HTR-8/SVneo (cell line): Measurements from ENCODE around the gene DTX1.

ENCODE experiments used
- DNase-seq: peaks from one replicate; pipeline ENCODE4 v3.0.0; 2011; ENCODE audit warnings: low spot score, mixed read lengths; ENCODE audit not compliant: insufficient read length
- FAIRE-seq: peaks from 2 replicates; lab custom pipeline; 2011; peaks lifted over from hg19 to GRCh38; lab: Jason Lieb, UNC

DTX1 gene

DNA sequence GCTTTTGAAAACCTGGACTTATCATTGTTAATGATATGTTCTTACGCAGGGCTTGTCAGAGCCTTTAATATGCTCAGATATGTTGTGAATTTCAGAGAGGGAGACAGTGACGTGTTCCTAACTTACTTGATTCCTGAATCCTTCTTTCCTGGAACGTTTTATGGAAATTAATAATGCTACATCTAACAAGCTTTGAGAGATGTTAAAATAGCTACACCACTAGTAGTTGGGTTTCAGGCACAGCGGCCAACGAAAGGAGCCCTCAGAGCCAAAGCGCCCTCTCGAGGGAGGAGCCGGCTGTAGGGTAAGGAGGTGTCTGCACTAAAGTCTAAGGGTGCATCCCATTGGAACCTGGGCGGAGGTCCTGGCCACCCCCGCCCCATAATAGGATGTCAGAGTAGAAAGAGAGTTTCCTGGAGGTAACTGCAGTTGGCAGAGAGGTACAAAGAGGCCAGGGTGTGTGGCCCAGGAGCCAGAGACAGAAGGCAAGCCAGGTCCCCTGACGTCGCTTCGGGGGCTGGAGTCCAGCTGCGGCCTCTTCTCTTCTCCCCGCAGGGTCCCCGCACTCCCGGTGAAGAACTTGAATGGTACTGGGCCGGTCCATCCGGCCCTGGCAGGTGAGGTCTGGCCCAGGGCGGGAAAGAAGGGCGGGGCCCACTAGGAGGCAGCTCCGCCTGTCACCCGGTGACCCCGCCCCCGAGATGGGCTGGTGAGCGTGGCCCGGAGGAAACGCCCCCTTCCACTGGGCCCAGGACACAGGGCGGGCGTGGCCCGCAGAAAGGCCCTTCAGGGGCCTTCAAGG lies 36.3 kb downstream of the DTX1 start:
- DNase-seq: no peak
- no peak for FAIRE-seq

DNA sequence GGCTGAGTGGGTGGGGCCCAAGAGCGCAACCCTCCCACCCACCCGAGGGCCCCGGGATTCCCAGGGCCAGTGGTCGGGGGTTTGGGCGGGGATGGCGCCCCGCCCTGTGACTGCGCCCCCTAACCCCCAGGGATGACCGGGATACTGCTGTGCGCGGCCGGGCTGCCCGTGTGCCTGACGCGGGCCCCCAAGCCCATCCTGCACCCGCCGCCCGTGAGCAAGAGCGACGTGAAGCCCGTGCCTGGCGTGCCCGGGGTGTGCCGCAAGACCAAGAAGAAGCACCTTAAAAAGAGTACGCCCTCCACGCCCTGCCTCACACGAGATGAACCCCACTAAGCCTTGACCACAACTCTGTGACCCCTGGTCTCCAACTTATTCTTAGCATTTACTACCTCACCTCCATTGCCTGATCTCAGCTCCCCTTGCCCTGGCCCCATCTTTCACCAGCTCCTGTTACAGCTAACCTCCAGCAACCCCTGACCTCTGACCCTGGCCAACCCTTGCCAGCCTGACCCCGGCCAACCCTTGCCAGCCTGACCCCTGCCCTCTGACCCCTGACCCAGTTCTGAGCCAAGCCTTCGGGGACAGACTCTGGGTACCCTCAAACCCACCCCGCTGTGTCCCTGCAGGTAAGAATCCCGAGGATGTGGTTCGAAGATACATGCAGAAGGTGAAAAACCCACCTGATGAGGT lies 37.0 kb downstream of the DTX1 start:
- DNase-seq (no peak), FAIRE-seq (no peak)

DNA sequence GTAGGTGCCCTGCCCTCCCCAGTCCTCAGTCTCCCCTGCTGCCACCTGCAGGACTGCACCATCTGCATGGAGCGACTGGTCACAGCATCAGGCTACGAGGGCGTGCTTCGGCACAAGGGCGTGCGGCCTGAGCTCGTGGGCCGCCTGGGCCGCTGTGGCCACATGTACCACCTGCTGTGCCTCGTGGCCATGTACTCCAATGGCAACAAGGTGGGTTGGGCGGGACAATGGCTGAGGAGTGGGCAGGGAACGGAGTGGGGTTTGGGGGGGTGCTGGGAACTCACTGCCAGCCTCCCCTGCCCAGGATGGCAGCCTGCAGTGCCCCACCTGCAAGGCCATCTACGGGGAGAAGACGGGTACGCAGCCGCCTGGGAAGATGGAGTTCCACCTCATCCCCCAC lies 38.2 kb downstream of the DTX1 start:
- no peak for DNase-seq
- no peak for FAIRE-seq

DNA sequence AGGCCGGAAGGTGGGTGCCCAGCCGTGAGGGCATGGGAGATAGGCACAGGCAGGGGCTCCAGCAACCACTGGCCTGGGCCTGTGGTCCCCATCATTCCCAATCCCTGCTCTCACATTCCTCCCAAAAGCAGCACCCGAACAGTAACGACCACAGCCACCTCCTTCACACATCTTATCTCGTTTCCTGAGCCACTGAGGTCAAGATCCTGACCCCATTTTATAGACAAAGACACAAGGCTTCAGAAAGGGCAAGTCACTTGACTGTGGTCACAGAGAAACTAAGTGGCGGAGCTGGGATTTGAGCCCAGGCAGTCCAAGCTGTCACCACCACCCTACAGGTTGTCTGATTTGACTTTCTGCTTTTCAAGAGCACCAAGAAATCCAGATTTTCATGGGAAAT lies 38.9 kb downstream of the DTX1 start:
- DNase-seq: no peak
- no peak for FAIRE-seq

DNA sequence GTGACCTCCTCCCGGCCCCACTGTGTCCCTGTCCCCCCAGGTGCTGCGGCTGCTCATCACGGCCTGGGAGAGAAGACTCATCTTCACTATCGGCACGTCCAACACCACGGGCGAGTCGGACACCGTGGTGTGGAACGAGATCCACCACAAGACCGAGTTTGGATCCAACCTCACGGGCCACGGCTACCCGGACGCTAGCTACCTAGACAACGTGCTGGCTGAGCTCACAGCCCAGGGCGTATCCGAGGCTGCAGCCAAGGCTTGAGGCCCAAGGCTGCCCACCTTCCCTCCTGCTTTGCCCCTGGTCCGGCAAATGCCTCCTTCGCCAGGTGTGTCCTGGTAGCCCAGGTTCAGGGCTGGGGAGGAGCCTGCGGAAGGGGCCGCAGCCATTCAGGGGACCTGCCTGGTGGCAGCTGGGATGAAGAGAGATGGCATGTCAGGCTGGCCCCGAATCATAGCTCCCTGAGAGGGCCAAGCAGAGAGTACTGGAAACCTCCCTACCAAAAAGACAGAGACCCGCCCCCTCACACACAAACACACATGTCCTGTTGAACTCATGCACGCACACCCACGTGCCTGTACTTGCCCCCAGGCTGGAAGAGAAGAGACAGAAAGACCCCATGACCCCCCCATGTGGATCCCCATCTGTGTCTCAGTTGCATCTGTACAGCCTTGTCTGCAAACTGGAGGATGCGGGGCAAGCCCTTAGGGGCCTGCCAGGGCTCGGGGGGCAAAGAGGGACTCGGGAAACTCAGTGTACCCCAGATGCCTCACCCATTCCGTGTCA lies 40.3 kb downstream of the DTX1 start:
- no peak for FAIRE-seq

DNA sequence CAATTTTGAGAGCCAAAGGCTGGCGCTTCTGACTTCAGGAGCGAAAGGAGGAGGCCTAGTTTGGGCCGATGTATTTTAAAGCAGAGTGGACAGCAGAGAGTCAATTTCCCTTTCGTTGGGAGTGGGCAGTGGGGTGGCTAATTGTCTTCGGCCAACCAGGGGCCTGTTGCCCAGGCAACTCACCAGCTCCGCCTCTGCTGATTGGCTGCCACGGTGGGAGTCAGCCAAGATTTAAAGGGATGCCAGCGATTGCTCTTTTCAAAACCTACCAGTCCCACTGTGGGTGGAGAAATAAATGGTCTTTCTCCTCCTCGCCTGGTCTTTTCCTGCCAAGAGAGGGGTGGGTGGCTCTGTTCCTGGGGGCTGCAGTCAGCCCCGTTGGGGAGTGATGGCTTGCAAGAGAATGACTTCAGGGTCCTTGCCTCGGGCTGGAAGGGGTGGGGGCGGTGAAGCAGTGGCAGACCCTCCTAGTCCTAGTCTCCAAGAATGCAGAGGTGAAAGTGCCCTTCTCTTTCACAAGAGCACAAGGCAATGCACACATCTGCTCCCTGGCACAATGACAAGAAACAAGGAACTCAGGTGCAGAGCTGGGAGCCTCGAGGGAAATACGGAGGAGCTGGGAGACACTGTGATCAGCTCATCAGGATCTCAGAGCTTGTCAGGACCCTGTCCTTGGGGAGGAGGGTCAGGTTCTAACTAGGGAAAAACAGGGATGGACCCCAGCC lies 41.3 kb downstream of the DTX1 start:
- FAIRE-seq (no peak), DNase-seq (no peak)

More for the DNA sequence above, 40.3 kb downstream of the DTX1 start:
- DNase-seq: no peak

DNA sequence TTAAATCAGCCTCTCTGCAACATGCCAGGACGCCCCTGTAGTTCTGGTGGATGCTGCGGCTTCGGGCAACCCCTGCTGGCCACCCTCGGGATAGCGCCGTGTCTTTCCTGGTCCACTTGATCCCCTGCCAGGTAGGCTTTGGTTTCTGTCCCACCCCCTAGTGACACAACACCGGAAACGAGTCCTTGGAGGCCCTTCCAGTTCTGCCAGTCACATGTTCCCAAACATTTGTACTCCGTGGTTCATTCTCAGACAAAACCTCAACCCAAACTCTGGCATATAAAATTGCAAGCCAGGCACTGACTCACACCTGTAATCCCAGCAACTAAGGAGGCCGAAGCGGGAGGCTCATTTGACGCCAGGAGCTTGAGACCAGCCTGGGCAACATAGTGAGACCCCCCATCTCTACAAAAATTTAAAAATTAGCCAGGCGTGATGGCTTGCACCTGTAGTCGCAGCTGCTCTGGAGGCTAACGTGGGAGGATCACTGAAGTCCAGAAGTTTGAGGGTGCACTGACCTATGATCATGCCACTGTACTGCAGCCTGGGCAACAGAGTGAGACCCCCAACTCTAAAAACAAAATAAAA lies 42.0 kb downstream of the DTX1 start:
- FAIRE-seq (no peak), DNase-seq (peak; percentile 93)

DNA sequence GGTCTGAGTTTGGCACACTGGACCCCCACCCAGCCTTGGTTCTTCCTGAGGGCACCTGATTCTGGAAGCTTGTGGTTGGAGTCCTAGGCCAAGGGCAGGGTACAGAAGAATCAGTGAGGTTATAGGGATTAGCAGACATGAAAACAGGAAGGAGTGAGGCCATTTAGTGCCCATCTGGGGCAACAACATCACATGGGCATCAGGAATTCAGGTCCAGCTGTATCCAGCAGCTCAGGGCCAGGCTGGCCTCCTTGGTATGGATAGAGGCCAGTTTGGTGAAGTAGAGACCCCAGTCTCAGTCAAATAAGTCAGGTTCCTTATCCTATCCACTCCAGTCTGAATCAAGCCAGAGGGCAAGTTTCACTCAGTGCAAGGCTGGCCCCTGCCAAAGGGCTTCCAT lies 42.8 kb downstream of the DTX1 start:
- DNase-seq (no peak), FAIRE-seq (no peak)

DNA sequence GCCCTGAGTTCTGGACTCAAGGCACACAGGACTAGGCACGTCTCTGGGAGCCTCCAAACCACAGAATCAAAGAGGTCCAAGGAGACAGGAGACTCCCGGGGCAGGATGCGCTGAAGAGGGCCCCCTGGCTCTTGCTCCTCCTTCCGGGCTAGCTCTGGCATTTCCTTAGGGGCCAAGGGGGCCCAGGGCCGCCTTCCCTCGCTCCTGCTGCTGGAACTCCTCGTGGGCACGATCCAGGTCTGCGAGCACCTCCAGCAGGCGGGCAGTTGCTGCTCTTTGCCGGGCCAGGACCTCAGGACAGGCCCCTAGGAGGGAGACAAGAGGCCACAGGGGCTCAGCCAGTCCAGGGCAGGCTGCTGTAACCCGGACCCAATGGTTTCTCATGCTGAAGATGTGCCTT lies 43.2 kb downstream of the DTX1 start:
- DNase-seq (no peak), FAIRE-seq (no peak)

DNA sequence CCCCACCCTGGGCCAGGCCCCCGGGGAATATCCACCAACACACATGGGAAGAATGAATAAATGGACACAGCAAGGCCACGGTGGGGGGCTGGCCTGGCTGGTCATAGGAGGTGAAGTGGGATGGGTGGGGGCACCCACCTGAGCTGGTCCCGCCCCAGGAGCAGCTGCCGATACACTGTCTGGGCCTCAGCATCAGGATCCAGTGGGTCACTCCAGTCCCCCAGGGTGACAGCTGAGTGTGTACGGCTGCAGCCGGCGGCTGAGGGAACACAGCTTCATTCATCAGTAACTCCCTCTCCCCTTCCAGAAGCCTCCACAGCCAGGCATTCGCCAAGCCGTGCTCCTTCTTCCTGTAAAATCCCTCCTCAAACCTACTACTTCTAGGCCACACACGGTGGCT lies 45.2 kb downstream of the DTX1 start:
- FAIRE-seq: no peak
- DNase-seq: no peak

DNA sequence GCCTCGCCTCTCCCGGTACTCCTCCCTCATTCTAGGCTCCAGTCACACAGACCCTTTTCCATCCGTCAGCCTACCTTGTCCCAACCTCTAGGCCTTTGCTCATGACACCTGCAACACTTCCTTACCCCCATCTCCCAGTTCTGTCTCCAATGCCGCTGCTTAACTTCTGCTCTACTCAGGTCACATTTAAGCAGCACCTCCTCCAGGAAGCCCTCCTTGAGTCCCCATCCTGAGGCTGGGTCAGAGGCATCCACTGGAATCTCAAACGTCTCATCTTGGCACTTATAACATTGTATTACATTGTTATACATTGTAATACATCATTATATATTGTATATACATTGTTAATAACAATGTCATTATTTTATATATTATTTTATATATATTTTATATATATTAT lies 46.3 kb downstream of the DTX1 start:
- no peak for DNase-seq
- no peak for FAIRE-seq

DNA sequence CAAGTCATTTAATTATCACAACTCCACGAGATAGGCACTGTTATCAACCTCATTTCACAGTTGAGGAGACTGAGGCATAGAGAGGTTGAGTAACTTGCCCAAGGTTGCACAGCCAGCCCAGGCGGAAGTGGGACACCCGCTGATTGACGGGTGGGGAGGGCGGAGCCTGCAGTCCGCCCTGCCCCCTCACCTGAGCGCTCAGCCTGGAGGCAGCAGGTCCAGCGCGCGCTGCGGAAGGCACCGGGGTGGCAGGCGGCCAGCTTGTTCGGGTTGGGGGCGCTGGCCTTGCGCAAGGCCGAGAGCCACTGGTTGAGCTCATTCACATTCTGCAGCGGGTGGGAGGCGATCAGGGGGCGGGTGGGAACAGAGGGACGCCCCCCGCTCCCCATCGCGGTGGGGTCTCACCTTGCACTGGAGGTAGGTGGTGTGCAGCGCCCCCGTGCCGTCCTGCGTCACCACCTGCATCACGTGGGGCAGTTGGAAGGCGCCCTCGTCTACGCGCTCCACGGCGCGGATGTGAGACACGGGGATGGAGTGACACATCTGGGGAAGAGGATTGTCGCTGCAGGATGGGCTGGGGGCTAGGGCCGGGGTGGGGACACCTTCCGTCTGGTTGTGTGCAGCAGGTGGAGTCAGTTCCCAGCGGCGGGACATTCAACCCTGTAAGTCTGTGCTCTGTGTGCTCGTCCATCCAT lies 47.4 kb downstream of the DTX1 start:
- DNase-seq (no peak), FAIRE-seq (no peak)

DNA sequence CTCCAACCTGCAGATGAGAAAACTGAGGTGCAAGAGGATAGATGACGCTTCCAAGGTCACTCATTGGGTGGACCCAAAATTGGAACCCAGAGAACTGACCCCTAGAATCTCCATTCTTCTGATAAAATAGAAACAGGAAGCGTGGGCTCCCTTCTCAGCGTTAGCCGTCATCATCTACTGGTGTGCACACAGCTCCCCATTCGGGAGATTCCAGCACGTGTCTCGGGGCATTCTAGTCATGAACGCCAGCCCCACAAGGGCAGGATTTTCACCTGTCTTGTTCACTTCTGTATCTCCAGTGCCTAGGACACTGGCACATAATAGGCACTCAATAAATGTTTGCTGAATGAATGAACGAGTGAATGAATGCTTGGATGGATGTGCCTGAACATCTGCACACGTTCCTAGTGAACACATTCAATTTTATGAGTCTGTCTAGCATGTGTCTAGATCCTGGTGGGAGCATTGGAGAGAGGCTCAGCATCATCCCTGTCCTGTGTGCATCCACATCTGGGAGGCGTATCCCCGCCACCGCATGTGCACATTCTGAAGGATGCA lies 48.5 kb downstream of the DTX1 start:
- DNase-seq (no peak), FAIRE-seq (no peak)

DNA sequence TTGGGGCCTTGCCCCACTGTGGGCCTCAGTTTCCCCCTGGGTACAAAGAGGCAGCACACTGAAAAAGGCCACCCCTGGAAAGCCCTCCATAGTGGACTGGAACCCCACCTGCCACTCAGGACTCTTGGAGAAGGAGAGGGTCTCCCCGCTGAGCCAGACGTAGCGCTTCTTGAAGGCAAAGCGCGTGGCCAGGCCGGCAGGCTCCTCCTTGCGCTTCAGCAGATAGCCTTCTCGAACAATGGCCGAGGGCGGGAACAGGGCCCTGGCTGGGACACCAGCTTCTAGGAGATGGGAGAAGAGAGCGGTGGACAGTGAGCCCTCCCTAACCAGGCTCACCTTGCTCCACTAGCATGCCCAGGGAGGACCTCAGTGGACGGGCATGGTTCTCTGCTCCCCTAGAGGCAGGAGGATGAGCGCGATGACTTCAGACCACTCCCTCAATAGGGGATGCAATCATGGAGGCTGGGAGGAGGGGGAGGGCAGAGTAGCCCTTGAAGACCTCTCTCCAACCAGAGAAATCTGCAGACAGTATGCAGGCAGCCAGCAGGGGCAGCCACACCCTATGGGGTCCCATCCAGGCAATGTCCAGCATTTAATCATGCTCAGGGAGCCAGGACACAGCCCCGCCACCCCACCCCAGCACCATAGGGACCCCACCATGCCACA lies 49.2 kb downstream of the DTX1 start:
- DNase-seq: no peak
- FAIRE-seq: no peak

DNA sequence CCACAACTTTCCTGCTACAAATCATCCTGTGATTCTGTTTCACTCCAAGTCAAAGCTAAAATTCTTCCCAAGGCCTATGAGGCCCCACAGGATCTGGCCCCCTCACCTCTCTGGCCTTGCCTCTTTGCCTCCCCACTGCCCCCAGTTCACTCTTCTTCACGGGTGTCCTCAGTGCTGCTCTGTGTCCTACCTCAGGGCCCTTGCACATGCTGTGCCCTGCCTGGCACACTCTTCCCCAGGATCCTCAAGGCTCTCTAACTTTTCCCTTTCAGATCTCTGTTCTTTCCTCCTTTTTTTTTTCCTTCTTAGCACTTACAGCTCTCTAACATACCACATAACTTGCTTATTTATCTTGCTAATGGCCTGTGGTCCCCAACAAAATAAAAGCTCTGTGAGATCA lies 49.8 kb downstream of the DTX1 start:
- no peak for DNase-seq
- FAIRE-seq: no peak

DNA sequence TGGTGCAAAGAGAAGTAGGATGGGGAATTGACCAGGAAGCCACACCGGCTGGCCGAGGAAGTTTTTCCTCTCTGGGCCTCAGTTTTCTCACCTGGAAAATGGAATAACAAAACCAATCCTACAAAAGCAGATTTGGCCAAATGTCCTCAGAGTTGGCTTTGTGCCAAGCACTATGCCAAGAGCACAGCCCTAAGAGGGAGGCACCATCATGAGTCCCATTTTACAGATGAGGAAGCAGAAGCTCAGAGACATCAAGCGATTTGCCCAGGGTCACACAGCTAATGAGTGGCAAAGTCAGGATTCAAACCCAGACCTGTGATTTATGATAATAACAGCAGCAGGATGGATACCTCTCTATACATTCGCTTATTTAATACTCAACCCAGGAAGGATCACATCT lies 51.8 kb downstream of the DTX1 start:
- FAIRE-seq (no peak), DNase-seq (no peak)

DNA sequence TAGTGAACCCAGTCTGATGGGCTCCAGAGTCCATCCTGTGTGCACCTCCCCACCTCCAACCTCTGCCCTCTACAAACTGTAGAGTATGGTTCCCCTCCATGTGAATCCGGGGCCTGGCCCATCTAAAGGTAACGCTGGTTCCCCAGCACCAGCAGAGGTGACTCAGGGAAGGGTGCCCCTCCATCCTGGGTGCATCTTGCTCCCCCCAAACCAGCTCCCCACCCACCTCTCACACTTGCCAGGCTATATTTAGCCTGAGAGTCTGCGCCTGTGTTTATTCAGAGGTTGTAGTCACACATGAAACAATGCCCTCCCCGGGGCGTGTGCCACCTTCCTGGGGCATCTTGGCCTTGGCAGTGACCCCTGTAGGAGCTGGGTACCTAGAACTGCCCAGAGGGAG lies 52.8 kb downstream of the DTX1 start:
- DNase-seq (no peak), FAIRE-seq (no peak)

DNA sequence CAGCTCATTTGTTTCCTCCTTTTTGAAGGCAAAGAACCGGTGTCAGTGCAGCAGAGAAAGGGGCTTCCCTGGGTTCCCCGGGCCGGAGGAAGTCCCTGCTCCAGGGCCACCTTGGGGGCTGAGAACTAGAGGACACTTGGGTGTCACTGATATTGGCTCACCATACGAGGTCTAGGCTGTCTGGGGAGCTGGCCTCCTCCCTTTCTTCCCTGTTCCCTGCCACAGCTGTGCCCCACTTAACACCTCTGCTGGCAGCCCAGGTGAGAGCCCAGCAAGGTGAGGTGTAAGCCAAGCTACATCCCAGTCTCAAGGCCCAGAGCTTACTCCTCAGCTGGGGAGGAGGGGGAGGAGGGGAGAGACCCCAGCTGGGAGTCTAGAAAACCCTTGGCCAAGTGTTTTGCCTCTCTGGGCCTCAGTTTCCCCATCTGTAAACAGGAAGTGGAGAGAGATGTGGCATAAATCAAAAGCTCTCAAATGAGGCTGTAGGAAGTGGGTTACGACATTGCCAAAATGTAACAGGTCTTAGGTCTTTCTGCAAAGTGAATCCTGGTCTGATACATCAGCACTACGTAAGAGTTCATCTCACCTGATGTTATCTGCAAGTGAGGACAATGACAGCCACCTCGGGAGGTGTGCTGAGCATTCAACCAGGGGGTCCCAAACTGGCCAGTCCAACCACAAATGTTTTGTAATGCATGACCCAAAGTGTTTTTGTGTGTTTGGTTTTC lies 53.5 kb downstream of the DTX1 start:
- DNase-seq: no peak

More for the DNA sequence above, 53.5 kb downstream of the DTX1 start:
- FAIRE-seq: no peak
